GM11168 (cell line): Measurements from ENCODE around the gene PRSS27.
"Not testable (repeated sequence)": the region's sequence is repeated elsewhere in the genome, so short reads cannot be mapped to it uniquely, and the experiment has no call there.

ENCODE experiments used
- in situ Hi-C: fragments of 300-500 bp; cut with MboI; formaldehyde crosslinking; loops from one replicate; pipeline ENCODE4 v1.12.0; 2022; ENCODE audit warnings: low sequenced_read_pairs; ENCODE audit not compliant: unreplicated experiment

The PRSS27 gene

DNA sequence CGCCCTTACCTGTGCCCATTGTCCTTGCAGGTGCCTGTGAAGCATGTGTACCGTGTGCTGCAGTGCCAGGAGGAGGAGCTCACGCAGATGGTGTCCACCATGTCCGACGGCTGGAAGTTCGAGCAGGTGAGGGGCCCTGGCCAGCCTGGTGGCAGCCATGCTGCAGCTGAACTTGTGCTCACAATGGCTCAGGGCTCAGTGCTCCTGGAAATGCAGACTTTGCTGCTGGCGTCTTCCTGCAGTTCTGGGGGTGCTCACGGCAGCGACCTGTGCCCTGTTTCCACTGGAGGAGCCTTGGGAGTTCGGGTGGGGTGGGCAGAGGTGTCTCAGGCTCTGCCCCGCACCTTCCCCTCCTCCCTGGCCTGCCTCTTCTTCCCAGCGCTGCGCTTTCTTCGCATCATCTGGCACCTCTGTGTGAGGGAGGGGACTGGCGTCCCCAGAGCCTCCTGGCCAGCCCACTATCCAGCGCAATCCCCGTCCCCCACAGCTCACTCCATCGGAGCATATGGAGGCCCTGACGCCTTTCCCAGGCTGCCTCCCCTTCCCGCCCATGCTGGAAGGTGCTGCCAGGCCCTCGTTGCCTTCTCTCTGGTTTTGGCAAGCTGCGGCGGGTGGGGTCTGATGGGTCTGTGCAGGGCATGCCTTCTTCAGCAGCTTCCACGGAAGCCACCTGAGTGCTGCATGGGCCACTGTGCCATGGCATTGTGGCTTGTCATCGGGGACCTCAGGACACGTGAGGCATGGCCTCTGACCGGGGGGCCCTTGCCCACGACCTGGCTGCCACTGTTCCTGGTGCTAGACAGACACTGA, 20.0 kb downstream of the PRSS27 start:
- in situ Hi-C loops: no loop called here

DNA sequence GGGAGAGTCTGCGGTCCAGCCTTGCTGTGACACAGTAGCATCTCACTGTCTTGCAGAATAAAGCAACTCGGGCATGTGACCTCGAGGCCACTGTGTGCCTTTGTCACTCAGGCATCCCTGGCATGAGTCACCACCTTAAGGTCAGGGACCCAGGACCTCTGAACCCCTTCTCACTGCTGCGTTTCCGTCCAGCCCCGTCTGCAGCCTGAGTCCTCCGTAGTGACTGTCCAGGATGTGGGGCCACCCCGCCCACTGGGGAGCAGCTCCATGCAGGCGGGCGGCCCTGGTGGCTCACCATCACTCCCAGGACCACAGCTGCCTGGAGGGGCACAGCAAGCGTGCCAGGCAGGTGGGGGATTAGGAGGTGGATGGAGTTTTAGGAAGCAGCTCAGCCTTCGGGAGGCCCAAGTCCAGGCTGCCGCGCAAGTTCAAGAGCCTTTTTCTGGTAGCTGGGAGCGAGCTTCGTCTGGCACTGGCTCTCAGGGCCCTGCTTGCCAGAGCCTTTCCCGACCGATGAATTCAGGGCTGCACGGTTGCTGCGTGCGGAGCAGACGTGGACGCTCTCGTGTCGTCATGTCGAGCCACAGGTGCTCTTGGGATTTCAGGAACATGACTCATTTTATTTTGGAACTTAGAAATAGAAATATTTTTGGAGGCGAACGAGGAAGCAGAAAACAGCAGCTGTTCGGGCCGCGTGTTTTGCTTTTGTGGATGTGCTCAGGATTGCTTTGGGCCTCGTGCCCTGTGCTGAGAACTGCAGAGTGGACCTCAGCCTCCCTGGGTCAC, 20.9 kb downstream of the PRSS27 start:
- in situ Hi-C loops: no loop called here

DNA sequence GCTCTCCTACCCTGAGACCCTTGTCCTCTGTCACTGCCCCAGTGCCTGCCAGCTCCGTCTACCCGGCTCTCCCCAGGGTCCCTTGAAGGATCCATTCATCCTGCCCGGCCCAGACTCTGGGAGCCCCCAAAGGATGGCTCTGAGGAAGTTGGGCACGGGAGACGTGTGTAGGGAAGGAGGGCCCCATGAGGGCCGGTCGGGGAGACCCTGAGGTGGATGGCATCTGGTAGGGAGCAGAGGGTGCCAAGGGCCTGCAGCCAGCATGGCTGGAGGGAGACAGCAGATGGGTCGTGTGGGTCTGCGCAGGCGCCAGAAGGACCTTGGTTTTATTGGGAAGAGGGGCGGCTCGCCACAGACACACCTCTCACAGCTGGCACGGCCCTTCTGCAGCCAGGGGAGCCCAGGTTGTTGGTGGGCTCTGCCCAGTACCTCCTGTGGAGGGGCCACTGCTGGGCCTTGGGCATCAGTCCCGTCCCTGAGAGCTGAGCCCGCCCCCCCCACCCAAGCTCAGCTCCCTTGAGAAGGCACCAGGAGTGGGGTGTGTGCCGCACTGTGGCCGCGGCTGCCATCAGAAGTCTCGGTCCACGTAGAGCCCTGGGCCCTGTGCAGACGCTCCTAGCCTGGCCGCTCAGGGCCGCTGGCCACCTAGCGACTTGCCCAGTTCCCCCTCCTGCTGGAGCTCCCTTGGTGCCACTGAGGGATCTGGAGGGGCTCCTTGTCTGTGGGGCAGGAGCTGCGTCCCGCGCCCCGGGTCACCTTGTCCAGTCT, 21.7 kb downstream of the PRSS27 start:
- in situ Hi-C loops: no loop called here

DNA sequence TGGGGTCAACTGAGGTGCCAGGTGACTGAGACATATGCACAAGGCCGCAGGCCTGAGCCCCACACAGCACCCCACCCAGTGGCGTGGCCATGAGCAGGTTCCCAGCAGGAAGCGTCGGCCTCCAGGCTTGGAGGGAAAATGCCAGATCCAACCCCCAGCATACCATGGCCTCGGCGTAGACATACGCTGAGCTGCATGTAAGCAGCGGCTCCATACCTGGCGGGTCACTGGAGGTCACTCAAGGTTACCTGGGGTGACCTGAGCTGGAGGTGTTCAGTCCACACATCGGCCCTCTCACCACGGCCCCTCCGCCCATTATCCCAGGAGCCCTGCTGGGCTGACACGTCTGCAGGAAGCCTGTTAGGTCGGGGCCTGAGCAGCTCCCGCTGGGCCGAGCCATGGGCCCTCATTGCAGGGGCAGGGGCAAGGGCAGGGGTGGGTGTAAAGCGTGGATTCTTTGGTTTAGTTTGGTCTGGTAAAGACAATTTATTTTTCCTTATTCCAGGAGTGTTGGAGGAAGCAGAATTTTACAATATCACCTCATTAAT, 22.5 kb downstream of the PRSS27 start:
- in situ Hi-C loops: no loop called here

DNA sequence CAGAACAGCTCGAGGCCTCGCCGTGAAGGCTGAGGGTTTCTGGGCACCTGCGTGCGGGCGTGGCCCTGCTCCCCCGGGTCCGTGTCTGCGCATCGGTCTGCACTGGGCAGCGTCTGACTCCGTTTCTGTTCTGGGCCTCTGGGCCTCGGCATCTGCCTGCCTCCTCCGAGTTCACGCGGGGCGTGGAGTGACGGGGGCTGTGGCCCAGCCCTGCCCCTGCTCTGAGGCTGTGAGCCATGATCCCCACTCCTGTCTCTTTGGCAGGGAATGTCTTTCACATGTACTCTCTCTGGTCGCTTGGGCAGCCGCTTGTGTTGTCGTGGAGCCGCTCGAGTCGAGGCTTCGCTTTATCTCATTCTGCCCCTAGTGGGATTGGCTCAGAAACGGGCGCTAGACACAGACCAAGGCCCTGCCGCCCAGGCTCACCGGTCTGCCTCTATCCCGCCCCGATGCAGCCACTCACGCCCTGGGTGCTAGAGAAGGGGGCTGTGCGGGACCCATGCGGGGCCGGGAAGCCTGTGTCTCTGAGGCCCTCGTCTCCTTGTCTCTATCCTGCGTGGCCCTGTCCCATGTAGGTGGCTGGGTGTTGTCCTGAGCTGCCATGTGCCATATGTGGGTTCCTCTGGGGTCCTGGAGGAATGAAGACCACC, 23.3 kb downstream of the PRSS27 start:
- in situ Hi-C loops: not testable (repeated sequence)

DNA sequence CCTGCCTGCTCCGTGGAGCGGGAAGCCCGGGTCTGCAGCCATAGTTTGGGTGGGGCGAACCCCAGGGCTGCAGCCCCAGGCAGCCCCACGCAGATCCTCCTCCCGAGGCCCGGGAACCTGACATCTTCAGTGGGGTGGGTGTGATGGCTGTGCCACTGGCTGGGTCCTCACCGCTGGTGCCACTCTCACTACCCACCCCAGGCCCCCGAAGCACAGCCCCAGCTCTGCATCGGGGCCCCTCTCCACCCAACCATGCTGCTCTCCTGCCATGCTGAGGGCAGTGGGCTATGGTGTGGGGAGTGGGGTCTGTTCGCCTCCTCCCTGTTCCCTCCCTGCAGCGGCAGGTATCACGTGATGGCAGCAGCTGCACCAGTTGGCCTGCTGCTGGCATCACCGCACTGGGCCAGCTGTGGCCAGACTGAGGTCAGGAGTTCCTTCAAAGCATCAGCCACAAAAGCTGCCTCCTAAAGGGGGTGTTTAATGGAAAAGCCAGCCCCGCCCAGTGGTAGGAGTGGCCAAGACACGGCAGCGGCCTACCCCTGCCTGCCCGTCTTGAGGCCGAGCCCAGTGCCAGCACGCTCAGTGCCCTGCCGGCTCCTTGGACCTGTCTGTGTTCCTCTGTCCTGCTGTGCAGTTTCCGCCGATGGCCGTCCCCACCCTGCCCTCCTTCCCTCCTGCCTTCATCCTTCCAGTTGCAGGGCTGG, 26.9 kb downstream of the PRSS27 start:
- in situ Hi-C loops: no loop called here

DNA sequence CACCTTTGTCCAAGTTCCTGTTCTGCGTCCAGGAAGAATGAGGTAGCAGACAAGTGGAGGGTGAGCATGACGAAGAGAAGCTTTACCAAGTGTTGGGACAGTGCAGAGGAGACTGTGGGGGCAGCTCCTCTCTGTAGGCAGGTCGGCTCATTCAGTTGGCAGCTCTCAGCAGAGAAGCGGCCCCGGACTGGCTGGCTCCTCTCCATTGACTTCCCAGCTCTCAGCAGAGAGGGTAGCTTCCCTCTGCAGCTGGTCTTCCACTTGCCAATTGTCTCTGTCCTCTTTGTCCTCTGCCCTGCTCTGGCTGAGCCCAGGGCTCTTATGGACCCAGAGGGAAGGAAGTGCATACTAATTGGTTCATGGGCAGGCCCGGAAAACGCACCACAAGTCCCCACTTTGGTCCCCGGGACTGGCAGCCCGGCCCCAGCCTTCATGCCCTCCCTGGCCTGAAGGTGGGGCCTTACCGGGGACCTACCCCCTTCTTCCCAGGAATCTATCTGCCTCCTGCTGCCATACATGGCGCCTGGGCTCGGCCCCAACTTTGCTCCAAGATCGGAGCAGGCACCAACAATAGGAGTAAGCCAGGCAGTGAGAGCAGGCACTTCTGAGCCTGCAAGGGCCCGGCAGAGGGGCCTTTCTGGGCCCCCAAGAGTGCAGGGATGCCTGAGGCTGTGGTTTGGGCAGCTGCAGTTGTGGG, 27.6 kb downstream of the PRSS27 start:
- in situ Hi-C loops: no loop called here

DNA sequence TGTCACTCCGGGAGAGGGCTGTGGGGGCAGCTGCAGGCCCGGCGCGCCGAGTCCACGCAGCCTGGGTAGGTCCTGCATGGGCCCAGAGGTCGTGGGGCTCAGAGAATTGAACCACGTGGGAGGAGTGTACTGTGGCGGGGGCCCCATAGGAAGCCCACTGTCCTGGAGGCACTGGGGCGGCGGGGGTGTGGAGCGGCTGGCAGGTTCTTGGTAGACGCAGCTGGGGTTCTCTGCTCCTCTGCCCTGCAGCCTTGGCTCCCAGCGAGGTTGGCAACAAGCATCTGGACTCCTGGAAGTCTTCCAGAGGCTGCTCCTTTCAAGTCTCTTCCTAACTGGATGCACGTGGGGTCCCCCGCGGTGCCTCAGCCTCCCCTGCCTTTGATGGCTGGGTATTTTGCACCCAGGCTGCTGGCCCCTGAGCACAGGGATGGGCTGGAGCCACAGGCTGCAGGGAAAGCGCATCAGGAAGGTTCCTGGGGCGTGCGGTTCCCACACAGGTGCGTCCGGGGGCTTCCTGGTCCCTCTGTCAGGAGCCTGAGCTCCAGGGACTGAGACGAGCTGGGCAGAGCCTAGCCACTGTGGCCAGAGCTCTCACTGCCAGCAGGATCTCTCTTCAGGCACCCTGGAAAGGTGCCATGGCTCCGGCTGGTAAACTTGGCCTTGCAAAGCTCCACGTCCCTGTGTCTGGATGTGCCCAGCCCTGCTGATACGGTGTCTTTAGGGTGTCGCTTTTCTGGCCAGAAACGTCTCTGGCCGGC, 28.4 kb downstream of the PRSS27 start:
- in situ Hi-C loops: no loop called here

DNA sequence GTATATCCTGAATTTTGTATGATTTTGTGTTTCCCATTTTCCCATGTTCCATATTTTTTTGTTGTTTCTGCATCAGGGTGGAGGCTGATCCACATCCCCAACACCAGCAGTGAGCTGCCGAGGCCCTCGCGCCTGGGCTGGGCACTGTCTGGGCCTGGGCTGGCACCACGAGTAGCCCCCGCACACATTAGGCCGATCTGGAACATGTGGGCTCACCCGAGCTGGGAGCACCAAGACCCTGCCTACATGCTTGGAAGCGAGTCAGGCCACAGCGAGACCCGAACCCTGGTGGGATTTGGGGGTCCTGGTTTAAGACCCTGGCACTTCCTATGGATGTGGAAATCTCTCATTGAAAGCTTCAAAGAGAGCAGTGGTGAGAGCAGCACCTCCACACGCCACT, 29.2 kb downstream of the PRSS27 start:
- in situ Hi-C loops: no loop called here

DNA sequence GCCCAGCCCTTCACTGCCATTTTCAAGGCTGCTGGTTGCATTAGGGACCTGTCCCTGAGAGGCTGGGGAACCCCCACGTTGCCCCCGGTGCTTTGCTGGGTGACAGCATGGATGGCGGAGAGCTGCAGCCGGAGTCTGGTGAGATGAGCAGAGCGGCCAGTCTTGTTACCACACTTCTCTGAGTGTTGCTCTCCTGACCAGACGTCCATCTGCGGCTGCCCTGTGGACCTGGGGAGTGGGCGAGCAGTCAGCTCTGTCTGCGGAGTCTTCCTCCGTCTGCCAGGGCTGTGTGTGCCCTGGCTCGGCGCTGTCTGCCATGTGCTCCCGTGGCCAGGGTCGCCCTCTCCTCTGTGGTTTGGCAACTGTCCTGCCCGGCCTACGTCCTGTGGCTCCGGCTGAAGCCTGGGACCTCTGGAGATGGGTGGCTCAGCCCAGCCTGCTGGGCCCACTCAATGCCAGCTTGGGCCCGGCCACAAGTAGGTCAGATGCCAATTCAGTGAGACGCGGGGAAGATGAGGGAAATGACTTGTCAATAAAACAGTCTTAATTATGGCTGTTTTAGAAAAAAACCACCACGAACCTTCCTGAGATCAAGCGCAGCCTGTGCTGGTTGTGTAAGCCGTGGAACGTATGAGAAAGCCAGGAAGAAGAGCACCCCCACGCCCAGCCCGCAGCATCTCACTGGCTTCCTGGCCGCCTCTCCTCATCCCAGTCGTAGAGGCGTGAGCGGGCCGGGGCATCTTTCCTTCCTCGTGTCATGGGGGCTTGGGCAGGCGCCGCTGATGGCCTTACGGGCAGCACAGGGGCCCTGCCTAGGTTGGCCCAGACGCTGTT, 29.8 kb downstream of the PRSS27 start:
- in situ Hi-C loops: loop anchor here (5.0 kb wide), 1 partner anchor 83 kb away; no protein-coding TSS in a partner anchor

DNA sequence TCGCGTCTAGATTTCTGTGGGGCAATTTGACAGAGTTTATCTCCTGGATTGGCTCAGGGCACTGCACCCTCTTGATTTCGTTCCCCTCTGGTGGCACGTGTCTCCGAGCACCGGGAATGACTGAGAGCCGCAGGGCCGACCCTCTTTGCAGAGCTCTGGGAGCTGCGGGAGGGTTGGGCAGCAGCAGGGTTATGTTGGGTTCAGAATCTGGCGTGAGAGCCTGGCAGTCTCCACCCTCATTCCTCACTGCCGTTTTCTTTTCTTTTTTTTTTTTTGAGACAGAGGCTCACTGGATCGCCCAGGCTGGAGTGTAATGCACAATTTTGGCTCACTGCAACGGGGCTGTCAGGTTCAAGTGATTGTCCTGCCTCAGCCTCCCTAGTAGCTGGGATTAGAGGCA, 30.6 kb downstream of the PRSS27 start:
- in situ Hi-C loops: loop anchor here (5.0 kb wide), 1 partner anchor 82 kb away; no protein-coding TSS in a partner anchor

DNA sequence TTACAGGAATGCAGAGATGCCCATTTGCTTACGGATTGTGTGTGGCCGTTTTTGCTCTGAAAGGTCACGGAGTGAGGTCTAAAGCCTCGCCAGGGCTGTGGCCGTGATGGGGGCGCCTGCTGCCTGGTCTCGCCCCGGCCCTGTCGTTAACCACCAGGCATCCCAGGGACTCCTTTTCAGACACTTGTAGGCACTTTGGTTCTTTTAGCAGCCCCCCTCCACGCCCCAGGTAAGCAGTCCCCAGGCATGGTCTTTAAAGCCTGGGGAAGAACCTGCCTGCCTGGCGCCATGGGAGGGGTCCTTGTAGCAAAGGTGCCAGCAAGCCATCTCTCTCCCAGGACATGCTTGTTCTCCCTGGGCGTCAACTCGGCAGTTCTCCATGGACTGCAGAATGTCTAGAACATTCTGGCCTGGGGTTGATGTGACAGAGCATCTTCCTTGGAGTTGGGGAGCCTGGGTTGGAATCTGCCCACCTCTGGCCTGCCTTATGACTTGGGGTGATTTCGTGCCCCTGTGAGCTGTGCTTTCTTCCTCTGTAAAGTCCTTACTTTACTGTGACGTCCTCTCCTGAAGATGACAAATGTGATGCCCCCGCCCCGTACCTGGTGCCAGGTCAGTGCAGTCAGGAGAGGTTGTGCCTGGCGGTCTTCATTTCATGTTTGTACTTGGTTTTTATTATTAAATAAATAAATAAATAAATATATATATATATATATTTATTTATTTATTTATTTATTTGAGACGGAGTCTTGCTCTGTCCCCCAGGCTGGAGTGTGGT, 32.3 kb downstream of the PRSS27 start:
- in situ Hi-C loops: loop anchor here (5.0 kb wide), 1 partner anchor 80 kb away; no protein-coding TSS in a partner anchor

DNA sequence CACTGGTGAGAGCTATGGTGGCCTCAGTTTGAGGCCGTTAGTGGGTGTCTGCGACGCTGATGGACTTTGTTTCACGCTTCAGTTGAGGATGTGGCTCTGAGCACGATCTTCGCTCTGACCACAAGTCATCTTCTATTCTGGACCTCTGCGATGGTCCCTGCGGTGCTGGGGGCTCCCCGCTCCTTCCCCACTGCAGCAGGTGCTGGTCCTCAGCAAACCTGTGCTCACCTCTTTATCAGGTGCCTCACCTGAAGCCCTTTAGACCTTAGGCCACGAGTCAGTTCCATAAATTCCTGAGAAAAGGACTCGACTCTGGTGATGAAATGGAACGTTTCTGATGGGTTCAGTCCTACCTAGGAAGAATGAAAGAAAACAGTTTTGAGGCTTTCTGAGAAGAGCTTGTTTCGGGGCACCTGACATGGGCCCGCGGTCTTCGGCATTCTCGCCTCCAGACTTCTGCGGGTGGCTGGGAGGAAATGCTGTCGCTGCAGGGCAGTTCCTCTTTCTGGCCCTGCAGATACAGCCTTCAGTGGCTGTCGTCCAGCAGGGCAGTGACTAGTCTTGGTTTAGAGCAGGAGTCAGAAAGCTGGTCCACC, 33.0 kb downstream of the PRSS27 start:
- in situ Hi-C loops: loop anchor here (5.0 kb wide), 1 partner anchor 80 kb away; no protein-coding TSS in a partner anchor

DNA sequence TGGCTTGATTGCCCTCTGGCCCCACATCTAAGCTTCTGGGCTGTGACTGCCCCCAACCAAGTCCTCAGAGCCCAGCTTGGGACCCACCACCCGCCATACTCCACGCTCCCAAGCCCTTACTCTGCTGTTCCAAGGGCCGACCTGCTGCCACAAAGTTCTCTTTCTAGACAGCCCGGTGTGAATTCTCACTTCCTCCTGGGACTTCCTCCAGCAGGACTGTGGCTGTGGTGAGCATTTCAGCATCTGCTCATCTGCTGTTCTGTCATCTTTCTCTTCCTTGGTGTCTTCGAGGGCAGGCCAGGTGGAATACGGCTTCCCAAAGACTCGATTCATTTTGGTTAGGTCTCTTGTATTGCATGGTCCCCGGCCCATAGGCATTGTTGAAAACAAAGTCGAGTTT, 33.9 kb downstream of the PRSS27 start:
- in situ Hi-C loops: loop anchor here (5.0 kb wide), 1 partner anchor 79 kb away; no protein-coding TSS in a partner anchor

DNA sequence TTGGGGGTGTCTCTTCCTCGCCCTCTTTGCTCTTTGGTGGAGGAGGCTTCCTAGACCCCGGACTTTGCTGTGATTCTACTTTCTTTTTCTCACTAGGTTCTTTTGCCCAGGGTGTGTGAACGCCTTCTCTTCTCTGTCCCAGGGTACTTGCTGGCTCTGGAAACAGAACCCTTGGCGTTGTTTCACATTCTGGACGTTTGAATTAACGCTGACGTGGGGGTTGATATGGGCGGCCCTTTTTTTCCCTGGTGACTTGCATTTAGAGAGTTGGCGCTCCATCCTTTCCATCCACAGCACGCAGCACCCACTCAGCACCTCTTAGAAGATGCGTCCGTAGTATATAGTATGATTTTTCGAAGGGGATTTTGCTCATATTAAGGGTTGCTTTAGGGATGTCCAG, 37.0 kb downstream of the PRSS27 start:
- in situ Hi-C loops: not testable (repeated sequence)
